Neuronal stem cell (in vitro differentiated cells): ENCODE results near the gene TRAP1.

Experiments used
- DNase-seq: peaks from one replicate; pipeline ENCODE4 v3.0.0-alpha.2; 2013; ENCODE audit warnings: low spot score
- H2AFZ ChIP-seq: one replicate; pipeline ENCODE4 v1.6.1; 2013; ENCODE audit warnings: mild to moderate bottlenecking, low read length, inconsistent platforms
- H2AK5ac ChIP-seq: 2 replicates; pipeline ENCODE4 v1.6.1; 2013; ENCODE audit warnings: low read depth, mild to moderate bottlenecking, inconsistent platforms, low read length, moderate library complexity, mixed read lengths
- H2BK120ac ChIP-seq: 2 replicates; pipeline ENCODE4 v1.6.1; 2013; ENCODE audit warnings: low read depth, mild to moderate bottlenecking, inconsistent platforms, low read length, moderate library complexity, mixed read lengths
- H2BK12ac ChIP-seq: one replicate; pipeline ENCODE4 v1.6.1; 2013; ENCODE audit warnings: low read length, inconsistent platforms
- H2BK15ac ChIP-seq: 2 replicates; pipeline ENCODE4 v1.6.1; 2013; ENCODE audit warnings: mild to moderate bottlenecking, low read length, inconsistent platforms, mixed read lengths
- H2BK5ac ChIP-seq: one replicate; pipeline ENCODE4 v1.6.1; 2013; ENCODE audit warnings: inconsistent platforms, mild to moderate bottlenecking, low read length, moderate library complexity
- H3K14ac ChIP-seq: one replicate; pipeline ENCODE4 v1.6.1; 2013; ENCODE audit warnings: low read length, inconsistent platforms
- H3K18ac ChIP-seq: 2 replicates; pipeline ENCODE4 v1.6.1; 2013; ENCODE audit warnings: low read length, inconsistent platforms
- H3K23ac ChIP-seq: 2 replicates; pipeline ENCODE4 v1.6.1; 2013; ENCODE audit warnings: low read depth, mild to moderate bottlenecking, mixed read lengths, low read length, inconsistent platforms; ENCODE audit not compliant: poor library complexity
- H3K27ac ChIP-seq: replicated peaks from 3 replicates; pipeline ENCODE4 v1.5.1; 2013; ENCODE audit warnings: low read length, inconsistent platforms
- H3K27me3 ChIP-seq, 3 experiments: 2 replicates each; pipeline ENCODE4 v1.6.1; 2013; ENCODE audit warnings: low read length in 3 of 3, mild to moderate bottlenecking in 2 of 3, inconsistent platforms in 1 of 3, low read depth in 1 of 3, mixed read lengths in 1 of 3, moderate library complexity in 1 of 3; ENCODE audit not compliant: control insufficient read depth in 3 of 3, insufficient read depth in 3 of 3
- H3K36me3 ChIP-seq, 2 donors: replicated peaks in 1 of 2; 2 replicates each; pipeline ENCODE4 v1.6.1; 2013; ENCODE audit warnings: low read length in 2 of 2; ENCODE audit not compliant: control insufficient read depth in 2 of 2, insufficient read depth in 2 of 2
- H3K4ac ChIP-seq: 2 replicates; pipeline ENCODE4 v1.6.1; 2013; ENCODE audit warnings: inconsistent platforms, mild to moderate bottlenecking, low read length, moderate library complexity
- H3K4me1 ChIP-seq, 2 donors: 1 replicate in 1 of 2; 2 replicates in 1 of 2; pipeline ENCODE4 v1.6.1; 2013; ENCODE audit warnings: low read length in 2 of 2, low read depth in 1 of 2; ENCODE audit not compliant: control insufficient read depth in 2 of 2, insufficient read depth in 1 of 2
- H3K4me2 ChIP-seq: one replicate; pipeline ENCODE4 v1.6.1; 2013; ENCODE audit warnings: mild to moderate bottlenecking, low read length, inconsistent platforms; ENCODE audit not compliant: insufficient read depth, poor library complexity, severe bottlenecking
- H3K4me3 ChIP-seq, 2 donors: 2 replicates each; pipeline ENCODE4 v1.5.1; 2013; ENCODE audit warnings: low read length in 2 of 2, mild to moderate bottlenecking in 2 of 2, inconsistent platforms in 1 of 2, moderate library complexity in 1 of 2
- H3K79me1 ChIP-seq: one replicate; pipeline ENCODE4 v1.6.1; 2013; ENCODE audit warnings: low read depth, mild to moderate bottlenecking, inconsistent platforms, low read length, moderate library complexity
- H3K9ac ChIP-seq: one replicate; pipeline ENCODE4 v1.6.1; 2013; ENCODE audit warnings: mild to moderate bottlenecking, low read depth, low read length, inconsistent platforms; ENCODE audit not compliant: poor library complexity
- H3K9me3 ChIP-seq, 2 donors: replicated peaks in 1 of 2; 2 replicates each; pipeline versions ENCODE3 to v1.6.1; 2013; ENCODE audit warnings: low read length in 2 of 2, mild to moderate bottlenecking in 2 of 2, inconsistent platforms in 1 of 2, low read depth in 1 of 2, mixed read lengths in 1 of 2, moderate library complexity in 1 of 2; ENCODE audit not compliant: control insufficient read depth in 2 of 2, insufficient read depth in 1 of 2
- H4K8ac ChIP-seq: one replicate; pipeline ENCODE4 v1.6.1; 2013; ENCODE audit warnings: low read depth, mild to moderate bottlenecking, inconsistent platforms, low read length, moderate library complexity
- H4K91ac ChIP-seq: one replicate; pipeline ENCODE4 v1.6.1; 2013; ENCODE audit warnings: low read length, low read depth, mild to moderate bottlenecking, inconsistent platforms; ENCODE audit not compliant: poor library complexity
- WGBS, 2 donors: extraction: QIAGEN DNeasy Blood & Tissue Kit; methylation state at CpG; one replicate each; pipeline ENCODE4 v1.1.7; 2013; ENCODE audit warnings: missing lambda C conversion rate in 2 of 2, mixed read lengths in 1 of 2; ENCODE audit not compliant: insufficient read length in 2 of 2, insufficient replicate concordance in 1 of 2; ENCODE audit errors: extremely low coverage in 2 of 2; 5-methylcytosine and 5-hydroxymethylcytosine counted together

Gene TRAP1

GRCh38 chr16:3738128-3738527 lies 20.8 kb upstream of the TRAP1 start:
- no peak overlapping the region for H4K91ac ChIP-seq
- no peak overlapping the region for H3K18ac ChIP-seq
- H3K27me3 ChIP-seq = no peaks in the 10 kb centered on the region
- H2BK15ac ChIP-seq = no peak overlapping the region
- no peak overlapping the region for H3K4me3 ChIP-seq
- peaks cover 18% of the 10 kb centered on the region for H3K79me1 ChIP-seq
- no peak overlapping the region for H2AFZ ChIP-seq
- H3K9ac ChIP-seq = no peak overlapping the region
- H3K4ac ChIP-seq = no peak overlapping the region
- no peak overlapping the region for H3K27ac ChIP-seq
- no peak overlapping the region for H3K23ac ChIP-seq
- H3K9me3 ChIP-seq = peaks cover 0 to 12% of the 10 kb centered on the region in 2 donors
- H2BK12ac ChIP-seq = no peak overlapping the region
- no peak overlapping the region for H2BK120ac ChIP-seq
- H3K14ac ChIP-seq = no peak overlapping the region
- no peaks in the 10 kb centered on the region for H3K4me1 ChIP-seq
- H2AK5ac ChIP-seq = no peak overlapping the region
- no peak overlapping the region for H3K4me2 ChIP-seq
- no peak for DNase-seq
- no peak overlapping the region for H2BK5ac ChIP-seq
- WGBS, 2 donors = no CpG with 5 or more reads among the region's 5 CpGs
- no peak overlapping the region for H4K8ac ChIP-seq
- H3K36me3 ChIP-seq = peaks cover 65 to 94% of the 10 kb centered on the region in 2 donors

GRCh38 chr16:3737181-3737580 lies 19.9 kb upstream of the TRAP1 start:
- no peak for DNase-seq
- H2AK5ac ChIP-seq = no peak overlapping the region
- no peak overlapping the region for H3K27ac ChIP-seq
- no peak overlapping the region for H4K8ac ChIP-seq
- no peak overlapping the region for H2BK5ac ChIP-seq
- H3K9ac ChIP-seq = no peak overlapping the region
- H3K27me3 ChIP-seq = no peaks in the 10 kb centered on the region
- no peak overlapping the region for H2BK12ac ChIP-seq
- no peak overlapping the region for H3K4me3 ChIP-seq
- H3K4ac ChIP-seq = no peak overlapping the region
- H3K79me1 ChIP-seq = peaks cover 18% of the 10 kb centered on the region
- peaks cover 0 to 12% of the 10 kb centered on the region in 2 donors for H3K9me3 ChIP-seq
- H2BK120ac ChIP-seq = no peak overlapping the region
- WGBS, 2 donors = no CpG with 5 or more reads among the region's 8 CpGs
- no peak overlapping the region for H3K23ac ChIP-seq
- no peaks in the 10 kb centered on the region for H3K4me1 ChIP-seq
- no peak overlapping the region for H2AFZ ChIP-seq
- H2BK15ac ChIP-seq = no peak overlapping the region
- no peak overlapping the region for H3K18ac ChIP-seq
- H4K91ac ChIP-seq = no peak overlapping the region
- H3K36me3 ChIP-seq = peaks cover 61 to 93% of the 10 kb centered on the region in 2 donors
- no peak overlapping the region for H3K14ac ChIP-seq
- H3K4me2 ChIP-seq = no peak overlapping the region

- DNase-seq = no peak
- H3K27ac ChIP-seq = no peak overlapping the region
- peaks cover 69 to 94% of the 10 kb centered on the region in 2 donors for H3K36me3 ChIP-seq
- H3K4ac ChIP-seq = no peak overlapping the region
- no peak overlapping the region for H3K23ac ChIP-seq
- H2BK120ac ChIP-seq = no peak overlapping the region
- no peaks in the 10 kb centered on the region for H3K27me3 ChIP-seq
- H3K9ac ChIP-seq = no peak overlapping the region
- H3K9me3 ChIP-seq = peaks cover 0 to 12% of the 10 kb centered on the region in 2 donors
- no peaks in the 10 kb centered on the region for H3K4me1 ChIP-seq
- H3K79me1 ChIP-seq = peaks cover 20% of the 10 kb centered on the region
- H2BK12ac ChIP-seq = no peak overlapping the region
- H4K91ac ChIP-seq = no peak overlapping the region
- H2BK5ac ChIP-seq = no peak overlapping the region
- H3K4me2 ChIP-seq = no peak overlapping the region
- no peak overlapping the region for H2AK5ac ChIP-seq
- no peak overlapping the region for H2AFZ ChIP-seq
- H4K8ac ChIP-seq = no peak overlapping the region
- H2BK15ac ChIP-seq = no peak overlapping the region
- H3K18ac ChIP-seq = no peak overlapping the region
- no peak overlapping the region for H3K4me3 ChIP-seq
- H3K14ac ChIP-seq = no peak overlapping the region
- no CpG with 5 or more reads among the region's 6 CpGs for WGBS, 2 donors
Measured at GRCh38 chr16:3736116-3736515, 18.8 kb upstream of the TRAP1 start.

GRCh38 chr16:3735541-3735940 lies 18.2 kb upstream of the TRAP1 start:
- Histone ChIP-seq H3K79me1 (peaks cover 21% of the 10 kb centered on the region), H3K27me3 (no peaks in the 10 kb centered on the region), H3K36me3 (peaks cover 70 to 94% of the 10 kb centered on the region in 2 donors), H2BK15ac (no peak overlapping the region), H3K4me3 (no peak overlapping the region), H3K4me2 (no peak overlapping the region), H2BK12ac (no peak overlapping the region), H3K27ac (no peak overlapping the region), H2AK5ac (peak overlapping the region; percentile 56), H3K18ac (no peak overlapping the region), H4K8ac (peak overlapping the region; percentile 30), H3K9ac (no peak overlapping the region), H4K91ac (no peak overlapping the region), H3K23ac (no peak overlapping the region), H3K9me3 (peaks cover 0 to 12% of the 10 kb centered on the region in 2 donors), H3K14ac (no peak overlapping the region), H3K4me1 (no peaks in the 10 kb centered on the region), H2BK5ac (no peak overlapping the region), H3K4ac (no peak overlapping the region), H2BK120ac (no peak overlapping the region), H2AFZ (no peak overlapping the region)
- WGBS, 2 donors = no CpG with 5 or more reads among the region's 13 CpGs
- DNase-seq = no peak
